ENCODE data around the gene HAUS8.

DNA sequence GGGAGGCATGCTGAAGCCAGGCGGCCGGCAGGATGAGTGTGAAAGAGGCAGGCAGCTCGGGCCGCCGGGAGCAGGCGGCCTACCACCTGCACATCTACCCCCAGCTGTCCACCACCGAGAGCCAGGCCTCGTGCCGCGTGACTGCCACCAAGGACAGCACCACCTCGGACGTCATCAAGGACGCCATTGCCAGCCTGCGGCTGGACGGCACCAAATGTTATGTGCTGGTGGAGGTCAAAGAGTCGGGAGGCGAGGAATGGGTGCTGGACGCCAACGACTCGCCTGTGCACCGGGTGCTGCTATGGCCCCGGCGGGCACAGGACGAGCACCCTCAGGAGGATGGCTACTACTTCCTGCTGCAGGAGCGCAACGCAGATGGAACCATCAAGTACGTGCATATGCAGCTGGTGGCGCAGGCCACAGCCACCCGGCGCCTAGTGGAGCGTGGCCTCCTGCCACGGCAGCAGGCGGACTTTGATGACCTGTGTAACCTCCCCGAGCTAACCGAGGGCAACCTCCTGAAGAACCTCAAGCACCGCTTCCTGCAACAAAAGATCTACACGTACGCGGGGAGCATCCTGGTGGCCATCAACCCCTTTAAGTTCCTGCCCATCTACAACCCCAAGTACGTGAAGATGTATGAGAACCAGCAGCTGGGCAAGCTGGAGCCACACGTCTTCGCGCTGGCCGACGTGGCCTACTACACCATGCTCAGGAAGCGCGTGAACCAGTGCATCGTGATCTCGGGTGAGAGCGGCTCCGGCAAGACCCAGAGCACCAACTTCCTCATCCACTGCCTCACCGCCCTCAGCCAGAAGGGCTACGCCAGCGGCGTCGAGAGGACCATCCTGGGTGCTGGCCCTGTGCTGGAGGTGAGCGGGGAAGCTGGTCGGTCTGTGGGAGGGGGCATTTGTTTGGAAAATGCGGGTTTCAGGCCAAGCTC lies 26.7 kb upstream of the HAUS8 start:
- TF ChIP-seq POLR2A (IDR thresholded peaks at IDR 0.05; ENCODE audit: low read depth, low read length) (no peak), POLR2AphosphoS5 (IDR thresholded peaks at IDR 0.05; ENCODE audit: low read depth, low read length) (no peak), POU2F2 (IDR thresholded peaks at IDR 0.05; ENCODE audit: low read depth, low read length) (no peak)
